Activated gamma-delta T cell treated with Interleukin-2 at 50 U/mL for 16 hours (primary cell): ENCODE measurements around the gene FBXW11.

Experiments
- DNase-seq: peaks from one replicate; pipeline ENCODE4 v3.0.0-alpha.2; 2020

Gene FBXW11

DNA sequence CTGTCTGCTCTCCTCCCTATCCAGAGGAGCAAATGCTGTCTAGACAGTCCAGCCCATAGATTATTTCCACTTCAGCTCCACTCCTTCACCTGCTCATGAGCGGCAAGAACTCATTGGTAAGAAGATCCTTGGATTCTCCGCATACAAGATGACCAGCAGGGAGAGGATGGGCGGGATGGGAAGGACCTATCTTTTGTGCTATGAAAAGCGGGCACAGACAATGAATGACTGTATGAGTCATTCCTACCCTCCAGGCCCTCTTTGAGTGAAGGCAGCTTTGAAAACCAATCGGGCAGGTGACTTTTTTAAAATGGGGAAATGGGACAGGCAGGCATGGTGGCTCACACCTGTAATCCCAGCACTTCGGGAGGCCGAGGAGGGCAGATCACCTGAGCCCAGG, 171.4 kb downstream of the FBXW11 start:
- no peak for DNase-seq

DNA sequence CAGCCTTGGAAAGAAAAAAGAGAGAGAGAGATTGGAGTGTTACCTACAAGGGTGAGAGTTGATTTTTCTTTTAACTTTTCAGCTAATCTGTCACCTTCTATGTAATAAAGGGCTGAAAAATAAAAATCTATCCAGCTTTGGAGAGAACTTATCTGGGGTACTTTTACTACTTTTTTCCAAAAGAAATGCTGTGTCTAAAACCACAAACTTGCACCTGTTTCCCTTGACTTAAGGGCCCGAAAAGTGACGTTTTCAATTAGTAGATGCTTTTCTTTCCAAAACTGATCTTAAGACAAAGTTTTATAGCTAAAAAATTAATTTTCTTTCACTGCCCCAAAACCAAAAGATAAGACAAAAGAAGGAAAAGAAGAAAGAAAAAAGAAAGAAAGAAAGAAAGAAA, 172.0 kb downstream of the FBXW11 start:
- DNase-seq = no peak

DNA sequence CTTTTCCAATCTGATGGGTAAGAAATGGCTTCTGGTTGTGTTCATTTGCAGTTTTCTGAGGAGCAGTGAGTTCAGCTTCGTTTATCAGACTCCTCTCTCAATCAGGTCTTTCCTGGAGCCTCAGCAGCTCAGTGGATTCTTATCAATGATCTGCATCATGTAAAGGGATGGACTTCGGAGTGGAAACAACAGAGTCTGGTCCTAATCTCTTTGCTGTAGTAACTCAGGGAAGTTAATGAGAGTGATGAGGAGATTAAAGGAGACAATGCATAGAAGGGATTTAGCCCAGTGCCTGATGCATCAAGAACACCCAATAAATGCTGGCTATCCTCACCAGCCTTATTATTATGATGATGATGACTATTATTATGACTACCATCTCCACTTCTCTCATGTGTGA, 173.7 kb downstream of the FBXW11 start:
- DNase-seq = no peak

DNA sequence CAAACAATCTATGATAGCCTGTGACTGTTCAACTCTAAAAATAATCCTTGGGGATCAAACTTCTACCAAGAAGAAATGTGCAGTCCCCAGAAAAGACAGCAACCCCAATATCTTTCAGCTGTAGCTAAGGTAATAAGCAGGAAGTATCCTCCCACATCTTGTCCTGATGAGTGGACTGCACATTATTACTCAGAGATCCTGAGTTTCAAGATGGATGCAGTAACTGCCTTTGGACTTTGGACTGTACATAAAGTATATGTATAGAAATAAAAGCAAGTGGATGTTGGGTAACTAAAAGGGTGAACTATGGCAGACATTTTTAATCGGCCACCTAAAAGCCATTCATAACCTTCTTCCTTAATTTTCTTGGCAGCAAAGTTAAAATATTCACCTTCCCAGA, 175.8 kb downstream of the FBXW11 start:
- DNase-seq = no peak

DNA sequence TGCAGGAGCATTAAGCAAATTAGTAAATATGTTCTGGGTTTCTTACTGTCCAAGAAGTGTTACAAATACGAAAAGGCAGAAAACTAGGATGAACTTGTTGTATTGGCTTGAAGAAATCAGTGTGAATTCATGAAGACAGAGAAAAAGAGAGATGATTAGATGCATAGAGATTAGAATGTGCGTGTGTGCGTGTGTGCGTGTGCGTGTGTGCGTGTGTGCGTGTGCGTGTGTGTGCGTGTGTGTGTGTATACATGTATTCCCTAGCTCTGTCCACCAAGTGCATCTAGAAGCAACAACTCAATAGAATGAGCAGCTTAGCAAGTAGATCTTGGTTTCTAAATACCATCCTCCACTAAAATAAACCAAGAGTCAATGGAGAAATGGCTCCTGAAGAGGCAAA, 179.3 kb downstream of the FBXW11 start:
- no peak for DNase-seq

DNA sequence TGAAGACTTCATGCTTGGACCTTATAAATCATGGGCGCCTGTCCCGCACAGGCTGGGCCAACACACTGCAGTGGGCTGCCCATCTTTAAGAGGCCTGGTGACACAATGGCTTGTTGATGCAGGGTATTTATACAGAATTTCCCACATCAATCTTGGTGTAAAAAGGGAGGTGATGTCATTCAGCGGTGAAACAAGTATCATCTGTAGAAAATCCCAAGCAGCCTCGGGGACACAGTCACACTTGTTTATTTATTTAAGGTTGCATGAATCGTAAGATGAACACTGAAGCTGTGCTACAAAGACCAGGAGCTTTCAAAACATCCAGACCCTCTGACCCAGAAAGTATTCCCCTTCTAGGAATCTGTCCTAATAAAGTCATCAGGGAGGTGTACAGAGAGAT, 180.3 kb downstream of the FBXW11 start:
- no peak for DNase-seq

DNA sequence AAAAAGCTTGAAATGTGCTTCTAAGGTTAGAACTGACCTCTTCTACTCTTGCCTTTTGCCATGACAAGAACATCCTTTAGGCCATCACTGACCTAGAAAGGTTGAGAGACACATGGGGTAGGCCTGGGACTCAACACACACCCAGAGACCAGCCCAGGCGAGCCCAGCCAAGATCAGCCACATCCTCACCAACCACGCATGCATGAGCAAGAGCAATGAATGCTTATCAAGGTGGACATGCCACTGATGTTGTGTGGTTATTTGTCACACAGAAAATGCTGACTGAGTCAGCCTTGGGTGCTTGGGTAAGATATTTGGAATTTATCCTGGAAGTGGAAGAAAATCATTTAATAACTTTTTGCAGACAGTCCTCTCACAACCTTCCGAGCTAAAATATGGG, 181.4 kb downstream of the FBXW11 start:
- DNase-seq = no peak

DNA sequence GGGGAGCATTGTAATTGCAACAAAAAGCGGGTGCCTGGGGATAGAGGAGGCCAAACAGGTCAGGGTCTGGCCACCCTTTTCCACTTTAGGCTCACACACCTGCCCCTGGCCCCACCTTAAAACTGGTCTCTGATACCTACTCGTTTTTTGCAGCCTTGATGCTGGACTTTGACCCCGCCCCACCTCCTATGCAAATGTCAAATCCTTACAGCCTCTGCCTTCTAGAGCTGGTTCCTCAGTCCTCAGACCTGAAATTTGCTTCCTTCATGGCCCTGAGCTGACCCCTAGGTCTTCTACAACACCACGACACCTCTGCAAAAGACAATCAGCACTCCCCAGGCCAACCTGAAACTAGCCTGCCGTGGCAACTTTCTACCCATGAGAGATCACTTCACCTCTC, 183.2 kb downstream of the FBXW11 start:
- no peak for DNase-seq

DNA sequence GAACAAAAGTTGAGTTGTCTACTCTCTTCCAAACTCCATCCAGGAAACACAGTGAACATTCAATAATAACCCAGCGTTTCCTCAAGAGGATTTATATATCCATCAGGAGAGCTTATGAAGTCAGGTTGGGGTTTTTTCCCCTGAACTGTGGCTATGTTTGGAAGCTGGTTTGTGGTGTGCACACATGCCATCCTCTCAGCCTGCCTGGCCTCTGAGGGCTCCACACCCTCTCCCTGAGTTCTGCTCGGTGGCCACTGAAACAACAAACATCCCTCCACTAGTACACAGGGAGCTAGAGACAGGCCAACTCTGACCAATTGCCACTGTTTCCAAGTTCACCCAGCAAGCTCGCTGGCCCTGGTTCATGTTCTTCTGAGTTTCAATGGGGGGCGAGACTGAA, 185.2 kb downstream of the FBXW11 start:
- DNase-seq = no peak

DNA sequence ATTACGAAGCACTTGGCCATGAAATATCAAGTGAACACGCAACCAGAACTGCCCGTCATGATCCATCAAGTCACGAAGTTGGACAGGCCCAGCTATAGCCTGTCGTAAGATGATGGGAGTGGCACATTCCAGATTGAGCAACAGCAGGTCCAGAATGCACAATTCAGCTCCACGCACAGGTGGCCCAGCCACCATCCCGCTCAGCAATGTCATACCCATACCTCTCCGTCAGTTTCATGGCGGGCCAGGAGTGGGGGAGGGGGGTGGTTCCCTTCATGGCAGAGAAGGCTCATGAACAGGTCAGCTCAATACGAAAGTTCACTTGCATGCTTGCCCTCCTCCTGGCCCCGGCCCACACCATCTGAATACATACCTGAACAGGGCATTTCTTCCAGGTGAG, 185.9 kb downstream of the FBXW11 start:
- no peak for DNase-seq

DNA sequence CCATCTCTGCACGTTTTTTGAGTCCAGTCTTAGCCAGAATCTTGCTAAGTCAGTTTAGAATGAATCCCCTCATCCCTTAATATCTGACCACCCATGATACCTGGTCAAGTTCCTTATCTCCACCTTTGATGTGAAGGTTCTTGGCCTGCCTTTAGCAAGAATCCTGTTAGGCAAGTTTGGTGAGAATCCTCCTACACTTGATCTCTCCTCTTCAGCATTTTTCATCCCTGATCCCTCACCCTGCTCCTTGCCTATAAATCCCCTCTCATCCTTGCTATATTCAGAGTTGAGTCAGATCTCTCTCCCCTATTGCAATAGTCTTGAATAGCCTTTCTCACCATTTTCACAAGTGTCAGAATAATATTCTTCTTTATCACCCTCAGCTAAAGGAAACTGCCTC, 189.8 kb downstream of the FBXW11 start:
- DNase-seq = no peak

DNA sequence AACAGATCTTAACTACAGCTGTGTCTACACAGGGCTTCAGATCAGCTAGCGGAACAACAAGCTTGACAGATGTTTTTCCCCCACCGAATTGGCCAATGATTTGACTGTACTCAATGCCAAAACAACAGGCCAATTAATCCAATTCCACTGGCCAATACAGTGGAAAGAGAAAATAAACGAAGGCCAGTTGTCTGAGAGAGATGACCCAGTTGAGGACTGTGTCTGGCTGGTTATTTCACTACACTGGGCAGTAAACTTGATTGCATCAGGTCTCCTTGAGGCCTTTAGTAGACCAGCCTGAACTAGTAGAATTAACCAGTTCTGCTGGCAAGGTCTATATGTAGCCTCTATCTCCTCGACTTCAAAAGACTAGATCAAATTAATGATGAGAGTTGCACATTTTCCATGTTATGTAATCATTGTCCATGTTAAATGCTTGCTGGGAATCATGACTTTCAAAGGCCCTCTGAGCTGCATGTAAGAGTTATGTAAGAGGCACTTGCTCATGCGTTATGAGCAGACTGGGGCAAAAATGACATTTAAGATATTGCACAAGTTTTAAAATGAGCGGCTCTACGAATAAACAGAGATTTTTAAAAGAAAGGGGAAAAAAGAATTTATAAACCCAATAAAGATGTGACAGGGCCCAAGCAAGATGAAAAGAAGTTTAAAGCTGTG, 192.5 kb downstream of the FBXW11 start:
- no peak for DNase-seq

DNA sequence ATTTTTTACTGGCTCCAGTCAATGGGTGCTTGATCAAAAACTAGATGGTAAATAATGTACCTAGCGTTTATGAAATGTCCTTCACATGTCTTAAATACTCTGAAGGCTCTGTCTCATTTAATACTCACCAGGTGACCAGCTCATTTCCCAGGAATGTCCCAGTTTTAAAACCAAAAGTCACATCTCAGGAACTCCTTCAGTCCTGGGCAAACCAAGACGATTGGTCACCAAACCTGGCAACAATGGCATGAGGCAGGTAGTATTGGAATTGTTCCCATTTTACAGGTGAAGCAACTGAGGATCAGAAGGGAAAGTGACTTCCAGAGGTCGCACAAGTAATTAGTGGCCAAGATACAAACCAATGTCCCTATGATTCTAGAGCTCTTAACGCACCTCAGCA, 193.2 kb downstream of the FBXW11 start:
- DNase-seq = no peak
